HG03039 (cell line): Measurements from ENCODE around the gene KIF1C.
A peak's percentile ranks its signal among the peaks of the same experiment; 100 is the strongest.
"Not testable (repeated sequence)": the region's sequence is repeated elsewhere in the genome, so short reads cannot be mapped to it uniquely, and the experiment has no call there.

ENCODE experiments used
- ATAC-seq: cut with Tn5 transposase; IDR thresholded peaks from one replicate; pipeline ENCODE4 v1.9.1; 2021; ENCODE audit warnings: mild to moderate bottlenecking, moderate library complexity; ENCODE audit not compliant: unreplicated experiment

KIF1C gene

GRCh38 chr17:5042157-5043022 lies 44.6 kb downstream of the KIF1C start:
- no peak for ATAC-seq

GRCh38 chr17:5043524-5043923 lies 45.8 kb downstream of the KIF1C start:
- ATAC-seq, result no peak

GRCh38 chr17:5044630-5045029 lies 46.9 kb downstream of the KIF1C start:
- ATAC-seq, result no peak

- ATAC-seq, result no peak
Observed at GRCh38 chr17:5045496-5045895, 47.7 kb downstream of the KIF1C start.

GRCh38 chr17:5047446-5047845 lies 49.7 kb downstream of the KIF1C start:
- no peak for ATAC-seq

GRCh38 chr17:5049314-5049841 lies 51.6 kb downstream of the KIF1C start:
- ATAC-seq, result no peak

- no peak for ATAC-seq
Observed at GRCh38 chr17:5050278-5050677, 52.5 kb downstream of the KIF1C start.

- no peak for ATAC-seq
Observed at GRCh38 chr17:5055543-5055942, 57.8 kb downstream of the KIF1C start.

- no peak for ATAC-seq
Observed at GRCh38 chr17:5065227-5065744, 67.5 kb downstream of the KIF1C start.

GRCh38 chr17:5068236-5068635 lies 70.5 kb downstream of the KIF1C start:
- ATAC-seq, result no peak

GRCh38 chr17:5069724-5070123 lies 72.0 kb downstream of the KIF1C start:
- no peak for ATAC-seq

- ATAC-seq, result not testable (repeated sequence)
Observed at GRCh38 chr17:5075472-5075871, 77.7 kb downstream of the KIF1C start.

GRCh38 chr17:5077275-5077674 lies 79.5 kb downstream of the KIF1C start:
- ATAC-seq, result not testable (repeated sequence)

GRCh38 chr17:5077781-5078105 lies 80.0 kb downstream of the KIF1C start:
- ATAC-seq, result peak; percentile 12
